Caco-2 (cell line): Measurements from ENCODE around the gene GBE1. TPM values are rescaled to one million over a fixed set of nuclear protein-coding genes. Genes with fewer than 3 reads are reported as not detected.

Experiments used
- BruUV-seq: library from RNA; stranded (reverse); fragments of 400-500 nt; replicated peaks from 2 replicates; lab custom pipeline; 2021; lab: Mats Ljungman, UMichigan
- CTCF ChIA-PET: fragments of 300-600 bp; sonication (Branson Sonifier 250); formaldehyde crosslinking; loops from one replicate; lab custom pipeline; 2022; ENCODE audit warnings: antibody characterized with exemption; lab: Charles Lee
- POLR2A ChIA-PET: fragments of 300-600 bp; sonication (Branson Sonifier 250); formaldehyde crosslinking; loops from one replicate; lab custom pipeline; 2022; ENCODE audit warnings: antibody characterized with exemption; lab: Charles Lee
- DNase-seq, 2 experiments: peaks; one replicate each; pipeline versions ENCODE4 v3.0.0 to v3.0.0-alpha.2; 2020 to 2022
- H3K27me3 ChIP-seq: replicated peaks from 2 replicates; pipeline ENCODE4 v1.6.0; 2011; ENCODE audit warnings: low read length; ENCODE audit not compliant: control insufficient read depth, insufficient read depth
- H3K36me3 ChIP-seq: 2 replicates; pipeline ENCODE4 v1.5.1; 2011; ENCODE audit warnings: low read length; ENCODE audit not compliant: control insufficient read depth, insufficient read depth
- H3K4me1 ChIP-seq: fragments of 250-450 bp; sonication (Bioruptor Pico); 2 replicates; pipeline ENCODE4 v1.5.1; 2020; ENCODE audit warnings: mild to moderate bottlenecking
- H3K4me3 ChIP-seq: 2 replicates; pipeline ENCODE4 v1.5.1; 2011; ENCODE audit warnings: low read depth, mild to moderate bottlenecking, control low read depth, low read length
- H3K9me3 ChIP-seq: fragments of 250-450 bp; sonication (Bioruptor Pico); 2 replicates; pipeline ENCODE4 v1.5.1; 2020; ENCODE audit warnings: mild to moderate bottlenecking, moderate library complexity
- H3K27ac Mint-ChIP-seq: one replicate; pipeline ENCODE4 v1.8.0; 2022; ENCODE audit warnings: mixed read lengths; ENCODE audit not compliant: unreplicated experiment
- H3K27me3 Mint-ChIP-seq: one replicate; pipeline ENCODE4 v1.8.0; 2022; ENCODE audit warnings: mixed read lengths; ENCODE audit not compliant: insufficient read depth, unreplicated experiment
- H3K36me3 Mint-ChIP-seq: one replicate; pipeline ENCODE4 v1.8.0; 2022; ENCODE audit warnings: mild to moderate bottlenecking, mixed read lengths; ENCODE audit not compliant: insufficient read depth, unreplicated experiment
- H3K4me1 Mint-ChIP-seq: one replicate; pipeline ENCODE4 v1.8.0; 2022; ENCODE audit warnings: low read depth, mixed read lengths; ENCODE audit not compliant: unreplicated experiment
- H3K4me3 Mint-ChIP-seq: one replicate; pipeline ENCODE4 v1.8.0; 2022; ENCODE audit warnings: mild to moderate bottlenecking, moderate library complexity, mixed read lengths; ENCODE audit not compliant: unreplicated experiment
- H3K9me3 Mint-ChIP-seq: one replicate; pipeline ENCODE4 v1.8.0; 2022; ENCODE audit warnings: mixed read lengths; ENCODE audit not compliant: unreplicated experiment
- CTCF ChIP-seq, 2 experiments: fragments of 200-600 bp in 1 of 2; IDR thresholded peaks; 1 replicate in 1 of 2; 2 replicates in 1 of 2; pipeline versions ENCODE4 v1.5.1 to v1.8.0; 2011 to 2022; ENCODE audit warnings: antibody characterized with exemption in 1 of 2, control low read depth in 1 of 2, inconsistent platforms in 1 of 2, low read depth in 1 of 2, low read length in 1 of 2, mild to moderate bottlenecking in 1 of 2, moderate library complexity in 1 of 2; ENCODE audit not compliant: insufficient read depth in 1 of 2, severe bottlenecking in 1 of 2, unreplicated experiment in 1 of 2
- intact Hi-C: fragments of 100-400 bp; cut with micrococcal nuclease; formaldehyde crosslinking; loops from one replicate; pipeline ENCODE4 v1.10.0; 2022; ENCODE audit not compliant: unreplicated experiment
- total RNA-seq: library from RNA; stranded (reverse); gene quantifications from 2 replicates; pipeline ENCODE4 v1.2.3, GENCODE V29; 2022

The GBE1 gene
- total RNA-seq, 1 experiment from 2014 or later: 8.2 TPM

- Mint-ChIP-seq H3K4me1 (peaks cover 7% of the 10 kb centered on the region), H3K4me3 (no peak overlapping the region), H3K27ac (no peak overlapping the region), H3K36me3 (no peaks in the 10 kb centered on the region), H3K27me3 (no peaks in the 10 kb centered on the region), H3K9me3 (no peaks in the 10 kb centered on the region)
- ChIA-PET CTCF (no interaction called here), POLR2A (no interaction called here)
- H3K36me3 ChIP-seq: no peaks in the 10 kb centered on the region
- 0 out of 2 replicates have a peak, but pooled peaks cover 3% of the 10 kb centered on the region for H3K4me1 ChIP-seq
- intact Hi-C loops: no loop called here
- no peak overlapping the region for H3K4me3 ChIP-seq
- no peak for DNase-seq
- BruUV-seq: no TSS peak
- H3K27me3 ChIP-seq: no peaks in the 10 kb centered on the region
- no peak for TF ChIP-seq CTCF (IDR thresholded peaks at IDR 0.05; ENCODE audit: insufficient read depth in 1 of 2, low read depth in 1 of 2, low read length in 1 of 2, severe bottlenecking in 1 of 2, unreplicated experiment in 1 of 2)
- H3K9me3 ChIP-seq: no peaks in the 10 kb centered on the region
Observed at GRCh38 chr3:81658322-81658997, 103.0 kb downstream of the GBE1 start.

- no peaks in the 10 kb centered on the region for H3K9me3 ChIP-seq
- intact Hi-C loops: no loop called here
- BruUV-seq: no TSS peak
- Mint-ChIP-seq H3K27me3 (no peaks in the 10 kb centered on the region), H3K4me3 (no peak overlapping the region), H3K4me1 (no peaks in the 10 kb centered on the region), H3K36me3 (no peaks in the 10 kb centered on the region), H3K9me3 (no peaks in the 10 kb centered on the region), H3K27ac (no peak overlapping the region)
- no peak for TF ChIP-seq CTCF (IDR thresholded peaks at IDR 0.05; ENCODE audit: insufficient read depth in 1 of 2, low read depth in 1 of 2, low read length in 1 of 2, severe bottlenecking in 1 of 2, unreplicated experiment in 1 of 2)
- H3K27me3 ChIP-seq: no peaks in the 10 kb centered on the region
- no peaks in the 10 kb centered on the region for H3K4me1 ChIP-seq
- ChIA-PET POLR2A (no interaction called here), CTCF (interaction anchor here (0.5 to 0.6 kb wide), 3 partner anchors 13 to 176 kb away, joined by 3 read pairs; no protein-coding TSS in a partner anchor)
- no peak for DNase-seq
- H3K4me3 ChIP-seq: no peak overlapping the region
- H3K36me3 ChIP-seq: no peaks in the 10 kb centered on the region
Observed at GRCh38 chr3:81651139-81651538, 110.3 kb downstream of the GBE1 start.

GRCh38 chr3:81650187-81650586, 111.3 kb downstream of the GBE1 start:
- Histone ChIP-seq H3K9me3 (no peaks in the 10 kb centered on the region), H3K4me1 (no peaks in the 10 kb centered on the region), H3K4me3 (no peak overlapping the region), H3K36me3 (no peaks in the 10 kb centered on the region), H3K27me3 (no peaks in the 10 kb centered on the region)
- Mint-ChIP-seq H3K4me3 (no peak overlapping the region), H3K4me1 (no peaks in the 10 kb centered on the region), H3K36me3 (no peaks in the 10 kb centered on the region), H3K27ac (no peak overlapping the region), H3K9me3 (no peaks in the 10 kb centered on the region), H3K27me3 (no peaks in the 10 kb centered on the region)
- ChIA-PET CTCF (no interaction called here), POLR2A (no interaction called here)
- no peak for DNase-seq
- intact Hi-C loops: no loop called here
- BruUV-seq: no TSS peak
- no peak for TF ChIP-seq CTCF (IDR thresholded peaks at IDR 0.05; ENCODE audit: insufficient read depth in 1 of 2, low read depth in 1 of 2, low read length in 1 of 2, severe bottlenecking in 1 of 2, unreplicated experiment in 1 of 2)
